Fibroblast of villous mesenchyme (primary cell): ENCODE measurements around the gene DKC1. TPM values are rescaled to one million over a fixed set of nuclear protein-coding genes. Genes with fewer than 3 reads are reported as not detected.

Experiments
- DNase-seq: peaks from one replicate; pipeline ENCODE4 v3.0.0-alpha.2; 2010; ENCODE audit warnings: low read depth
- H3K4me3 ChIP-seq: 2 replicates; pipeline ENCODE4 v1.5.1; 2011; ENCODE audit warnings: low read depth, mild to moderate bottlenecking, low read length
- CTCF ChIP-seq: IDR thresholded peaks from 2 replicates; pipeline ENCODE4 v1.5.1; 2012; ENCODE audit warnings: low read depth, mild to moderate bottlenecking, low read length; ENCODE audit not compliant: insufficient read depth
- total RNA-seq: library from RNA; depleted of rRNA; stranded (reverse); fragments of >200 nt; gene quantifications from 2 replicates; pipeline ENCODE4 v1.2.3, GENCODE V29; 2012

DKC1 gene
- 34.8 and 38.9 TPM in 2 replicates for total RNA-seq

- H3K4me3 ChIP-seq: peak within 1 kb of the TSS; percentile 66
- DNase-seq: peak; percentile 94
- peak; percentile 5 for TF ChIP-seq CTCF
Measured at GRCh38 chrX:154762537-154763296, at the start of gene DKC1. Gene DKC1 (plus strand): TSS chrX:154762864. CDS start chrX:154762966, 102 bp downstream.

- H3K4me3 ChIP-seq: no peak overlapping the region
- DNase-seq: peak; percentile 54
- TF ChIP-seq CTCF: peak; percentile 73
Measured at GRCh38 chrX:154714925-154715324, 47.7 kb upstream of the DKC1 start.

DNA sequence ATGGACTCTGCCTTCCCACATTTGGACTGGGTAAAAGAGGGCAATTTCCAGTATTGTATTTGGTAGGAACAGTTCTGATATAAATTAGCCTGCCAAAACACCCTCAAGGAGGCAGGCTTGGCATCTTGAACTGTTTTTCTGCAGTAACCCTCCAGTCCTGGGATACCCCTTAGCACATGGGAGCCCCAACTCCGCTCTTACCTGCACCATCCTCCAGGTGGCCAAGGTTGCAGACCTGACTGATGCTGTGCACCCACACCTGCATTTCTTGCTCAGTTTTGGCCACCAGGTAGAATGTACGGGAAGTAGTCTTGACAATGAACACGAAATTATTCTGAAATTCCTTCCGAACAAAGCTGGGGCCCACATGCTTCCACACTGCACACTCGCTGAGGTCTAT is 46.8 kb upstream of the DKC1 start:
- DNase-seq: no peak
- H3K4me3 ChIP-seq: no peak overlapping the region
- peak; percentile 10 for TF ChIP-seq CTCF

GRCh38 chrX:154717824-154718223 is 44.8 kb upstream of the DKC1 start:
- no peak for TF ChIP-seq CTCF
- no peak overlapping the region for H3K4me3 ChIP-seq
- DNase-seq: peak; percentile 80

DNA sequence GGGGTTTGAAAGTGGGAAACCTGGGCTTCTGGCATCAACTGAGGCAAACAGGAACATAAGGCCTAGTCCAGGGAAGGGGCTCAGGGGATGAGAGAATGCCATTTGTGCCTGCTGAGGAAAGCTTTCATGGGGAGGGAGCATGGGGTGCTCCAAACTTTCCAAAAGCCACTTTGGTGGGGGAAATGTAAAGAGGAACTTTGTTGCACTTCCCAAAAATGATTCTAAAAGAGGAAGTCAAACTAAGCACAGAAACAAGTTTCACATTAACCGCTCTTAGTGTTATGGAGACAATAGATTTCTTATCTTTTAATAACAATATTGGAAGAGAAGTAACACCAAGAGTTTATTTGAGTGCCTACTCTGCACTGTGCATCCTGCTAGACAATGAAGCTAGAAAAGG is 44.0 kb upstream of the DKC1 start:
- no peak for TF ChIP-seq CTCF
- no peak overlapping the region for H3K4me3 ChIP-seq
- DNase-seq: no peak

- H3K4me3 ChIP-seq: no peak overlapping the region
- DNase-seq: peak; percentile 74
- TF ChIP-seq CTCF: no peak
Measured at GRCh38 chrX:154719132-154719675, 43.5 kb upstream of the DKC1 start.

- H3K4me3 ChIP-seq: no peak overlapping the region
- TF ChIP-seq CTCF: no peak
- DNase-seq: no peak
Measured at GRCh38 chrX:154720067-154720466, 42.6 kb upstream of the DKC1 start.
